Astrocyte (in vitro differentiated cells and primary cell): ENCODE results near the gene CXCL8. TPM values are rescaled to one million over a fixed set of nuclear protein-coding genes. Genes with fewer than 3 reads are reported as not detected.

Experiments
- DNase-seq: peaks from one replicate; pipeline ENCODE4 v3.0.0-alpha.2; 2010; ENCODE audit warnings: low read depth
- FAIRE-seq: peaks from 2 replicates; lab custom pipeline; 2011; peaks lifted over from hg19 to GRCh38; lab: Jason Lieb, UNC
- H2AFZ ChIP-seq: 2 replicates; pipeline ENCODE4 v1.6.0; 2012; ENCODE audit warnings: low read depth, low read length, inconsistent platforms
- H3K27ac ChIP-seq: 2 replicates; pipeline ENCODE4 v1.5.1; 2011; ENCODE audit warnings: low read depth, low read length, inconsistent platforms
- H3K27me3 ChIP-seq: 2 replicates; pipeline ENCODE4 v1.6.0; 2011; ENCODE audit warnings: low read length, inconsistent platforms; ENCODE audit not compliant: insufficient read depth
- H3K36me3 ChIP-seq: 2 replicates; pipeline ENCODE4 v1.5.1; 2011; ENCODE audit warnings: low read length, inconsistent platforms; ENCODE audit not compliant: insufficient read depth
- H3K4me1 ChIP-seq: 2 replicates; pipeline ENCODE4 v1.5.1; 2011; ENCODE audit warnings: low read length, inconsistent platforms; ENCODE audit not compliant: insufficient read depth
- H3K4me2 ChIP-seq: 2 replicates; pipeline ENCODE4 v1.6.0; 2012; ENCODE audit warnings: low read length, inconsistent platforms
- H3K4me3 ChIP-seq: 2 replicates; pipeline ENCODE4 v1.5.1; 2011; ENCODE audit warnings: low read depth, mild to moderate bottlenecking, low read length, inconsistent platforms; ENCODE audit not compliant: insufficient read depth
- H3K79me2 ChIP-seq: 2 replicates; pipeline ENCODE4 v1.6.0; 2012; ENCODE audit warnings: mild to moderate bottlenecking, low read length, inconsistent platforms; ENCODE audit not compliant: insufficient read depth
- H3K9ac ChIP-seq: 2 replicates; pipeline ENCODE4 v1.6.0; 2012; ENCODE audit warnings: mild to moderate bottlenecking, low read length, inconsistent platforms
- H3K9me3 ChIP-seq: 2 replicates; pipeline ENCODE4 v1.5.1; 2012; ENCODE audit warnings: low read depth, mild to moderate bottlenecking, low read length, inconsistent platforms; ENCODE audit not compliant: insufficient read depth
- H4K20me1 ChIP-seq: 2 replicates; pipeline ENCODE4 v1.6.0; 2012; ENCODE audit warnings: low read length, inconsistent platforms; ENCODE audit not compliant: insufficient read depth
- H3K27ac Mint-ChIP-seq: one replicate; pipeline ENCODE4 v1.8.0; 2021; ENCODE audit warnings: mild to moderate bottlenecking, mixed read lengths; ENCODE audit not compliant: unreplicated experiment
- H3K27me3 Mint-ChIP-seq: one replicate; pipeline ENCODE4 v1.8.0; 2021; ENCODE audit warnings: low read depth, mixed read lengths; ENCODE audit not compliant: unreplicated experiment
- H3K36me3 Mint-ChIP-seq: one replicate; pipeline ENCODE4 v1.8.0; 2021; ENCODE audit warnings: low read depth, mixed read lengths; ENCODE audit not compliant: unreplicated experiment
- H3K4me1 Mint-ChIP-seq: one replicate; pipeline ENCODE4 v1.8.0; 2021; ENCODE audit warnings: low read depth, mixed read lengths; ENCODE audit not compliant: unreplicated experiment
- H3K4me3 Mint-ChIP-seq: one replicate; pipeline ENCODE4 v1.8.0; 2021; ENCODE audit warnings: mild to moderate bottlenecking, moderate library complexity, mixed read lengths; ENCODE audit not compliant: unreplicated experiment
- H3K9me3 Mint-ChIP-seq: one replicate; pipeline ENCODE4 v1.8.0; 2021; ENCODE audit warnings: mild to moderate bottlenecking, mixed read lengths; ENCODE audit not compliant: unreplicated experiment
- CTCF ChIP-seq: IDR thresholded peaks from 2 replicates; pipeline ENCODE4 v1.5.1; 2011; ENCODE audit warnings: low read depth, mild to moderate bottlenecking, inconsistent platforms, low read length, moderate library complexity; ENCODE audit not compliant: insufficient read depth
- EZH2 ChIP-seq: IDR thresholded peaks from 2 replicates; pipeline ENCODE4 v1.6.1; 2012; ENCODE audit warnings: mild to moderate bottlenecking, low read length, inconsistent platforms; ENCODE audit not compliant: insufficient read depth
- total RNA-seq: library from RNA; stranded (reverse); gene quantifications from 2 replicates; pipeline ENCODE4 v1.2.1, GENCODE V29; 2021

CXCL8 gene
- total RNA-seq, 1 donor from 2014 or later: 1.5 TPM

- Mint-ChIP-seq H3K27me3 (no peaks in the 10 kb centered on the region), H3K36me3 (no peaks in the 10 kb centered on the region), H3K4me1 (peaks cover 18% of the 10 kb centered on the region), H3K9me3 (no peaks in the 10 kb centered on the region), H3K27ac (no peak overlapping the region), H3K4me3 (no peak overlapping the region)
- no peak for TF ChIP-seq EZH2
- no peak for TF ChIP-seq CTCF
- no peaks in the 10 kb centered on the region for H3K36me3 ChIP-seq
- H3K4me3 ChIP-seq: no peak overlapping the region
- no peaks in the 10 kb centered on the region for H3K79me2 ChIP-seq
- H3K27me3 ChIP-seq: no peaks in the 10 kb centered on the region
- DNase-seq (no peak), FAIRE-seq (no peak)
- H3K4me1 ChIP-seq: no peaks in the 10 kb centered on the region
- H3K9me3 ChIP-seq: no peaks in the 10 kb centered on the region
- H4K20me1 ChIP-seq: no peaks in the 10 kb centered on the region
- H2AFZ ChIP-seq: no peak overlapping the region
- no peak overlapping the region for H3K9ac ChIP-seq
- H3K4me2 ChIP-seq: no peak overlapping the region
- no peak overlapping the region for H3K27ac ChIP-seq
Measured at GRCh38 chr4:73731968-73732610, 8.3 kb upstream of the CXCL8 start.

- FAIRE-seq (no peak), DNase-seq (no peak)
- Histone ChIP-seq H3K9ac (no peak overlapping the region), H3K79me2 (no peaks in the 10 kb centered on the region), H3K4me3 (no peak overlapping the region), H3K4me2 (no peak overlapping the region), H3K27me3 (no peaks in the 10 kb centered on the region), H4K20me1 (no peaks in the 10 kb centered on the region), H3K9me3 (no peaks in the 10 kb centered on the region), H3K4me1 (no peaks in the 10 kb centered on the region), H2AFZ (no peak overlapping the region), H3K27ac (no peak overlapping the region), H3K36me3 (no peaks in the 10 kb centered on the region)
- H3K9me3 Mint-ChIP-seq: no peaks in the 10 kb centered on the region
- no peaks in the 10 kb centered on the region for H3K36me3 Mint-ChIP-seq
- TF ChIP-seq CTCF: no peak
- TF ChIP-seq EZH2: no peak
- no peaks in the 10 kb centered on the region for H3K27me3 Mint-ChIP-seq
- H3K27ac Mint-ChIP-seq: no peak overlapping the region
- H3K4me3 Mint-ChIP-seq: no peak overlapping the region
- H3K4me1 Mint-ChIP-seq: peaks cover 18% of the 10 kb centered on the region
Measured at GRCh38 chr4:73732759-73733431, 7.5 kb upstream of the CXCL8 start.

GRCh38 chr4:73734530-73735001 lies 5.8 kb upstream of the CXCL8 start:
- Mint-ChIP-seq H3K4me1 (peaks cover 18% of the 10 kb centered on the region), H3K4me3 (no peak overlapping the region), H3K9me3 (no peaks in the 10 kb centered on the region), H3K36me3 (no peaks in the 10 kb centered on the region), H3K27me3 (no peaks in the 10 kb centered on the region), H3K27ac (no peak overlapping the region)
- Histone ChIP-seq H3K79me2 (no peaks in the 10 kb centered on the region), H3K36me3 (no peaks in the 10 kb centered on the region), H3K27ac (no peak overlapping the region), H3K27me3 (no peaks in the 10 kb centered on the region), H3K4me2 (no peak overlapping the region), H3K4me3 (no peak overlapping the region), H3K9me3 (no peaks in the 10 kb centered on the region), H3K4me1 (no peaks in the 10 kb centered on the region), H3K9ac (no peak overlapping the region), H2AFZ (no peak overlapping the region), H4K20me1 (no peaks in the 10 kb centered on the region)
- DNase-seq (peak; percentile 49), FAIRE-seq (peak; percentile 5)
- no peak for TF ChIP-seq EZH2
- no peak for TF ChIP-seq CTCF
